Measurements from ENCODE around the gene PLCG1. TPM values are rescaled to one million over a fixed set of nuclear protein-coding genes. Genes with fewer than 3 reads are reported as not detected.

PLCG1 gene
- total RNA-seq, 6 experiments from 2014 or later = 9.5 to 22.6 (median 16.6) TPM

DNA sequence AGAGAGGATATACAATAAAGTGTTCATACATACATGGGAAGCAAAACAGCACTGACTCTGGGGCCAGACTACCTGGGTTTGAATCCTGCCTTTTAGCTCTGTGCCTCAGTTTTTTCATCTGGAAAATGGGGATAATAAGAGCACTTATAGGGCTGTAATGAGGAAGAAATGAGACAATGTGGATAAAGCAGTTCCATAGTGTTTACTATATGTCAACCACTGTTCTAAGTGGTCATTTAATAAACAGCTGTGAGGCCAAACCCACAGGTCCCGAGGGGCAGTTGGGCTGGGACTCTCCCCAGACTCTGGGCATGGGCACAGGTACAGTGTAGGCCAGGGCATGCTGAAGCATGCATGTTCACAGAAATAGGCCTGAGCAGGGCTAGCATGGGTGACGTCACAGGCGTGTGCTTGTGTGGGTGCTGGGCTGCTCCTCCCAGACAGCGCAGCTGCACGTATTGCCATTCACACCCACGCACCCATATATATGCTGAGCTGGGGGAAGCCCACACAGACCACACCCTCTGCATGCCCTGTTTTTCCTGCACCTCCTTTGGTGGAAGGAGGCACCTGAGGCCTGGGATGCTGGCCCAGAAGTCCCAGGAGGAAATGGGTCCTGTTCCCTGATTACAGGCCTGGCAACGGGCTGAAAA is 3.5 kb upstream of the PLCG1 start:
- WGBS (ENCODE audit: insufficient coverage, low coverage, low lambda C conversion rate, missing lambda C conversion rate) = 90% methylated on average over 1 of the region's 7 CpGs
- H3K9me3 ChIP-seq = no peaks in the 10 kb centered on the region
- H3K36me3 ChIP-seq = no peaks in the 10 kb centered on the region
- no peak for TF ChIP-seq POLR2A (IDR thresholded peaks at IDR 0.05)
- TF ChIP-seq, protein P1, sequence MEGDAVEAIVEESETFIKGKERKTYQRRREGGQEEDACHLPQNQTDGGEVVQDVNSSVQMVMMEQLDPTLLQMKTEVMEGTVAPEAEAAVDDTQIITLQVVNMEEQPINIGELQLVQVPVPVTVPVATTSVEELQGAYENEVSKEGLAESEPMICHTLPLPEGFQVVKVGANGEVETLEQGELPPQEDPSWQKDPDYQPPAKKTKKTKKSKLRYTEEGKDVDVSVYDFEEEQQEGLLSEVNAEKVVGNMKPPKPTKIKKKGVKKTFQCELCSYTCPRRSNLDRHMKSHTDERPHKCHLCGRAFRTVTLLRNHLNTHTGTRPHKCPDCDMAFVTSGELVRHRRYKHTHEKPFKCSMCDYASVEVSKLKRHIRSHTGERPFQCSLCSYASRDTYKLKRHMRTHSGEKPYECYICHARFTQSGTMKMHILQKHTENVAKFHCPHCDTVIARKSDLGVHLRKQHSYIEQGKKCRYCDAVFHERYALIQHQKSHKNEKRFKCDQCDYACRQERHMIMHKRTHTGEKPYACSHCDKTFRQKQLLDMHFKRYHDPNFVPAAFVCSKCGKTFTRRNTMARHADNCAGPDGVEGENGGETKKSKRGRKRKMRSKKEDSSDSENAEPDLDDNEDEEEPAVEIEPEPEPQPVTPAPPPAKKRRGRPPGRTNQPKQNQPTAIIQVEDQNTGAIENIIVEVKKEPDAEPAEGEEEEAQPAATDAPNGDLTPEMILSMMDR (IDR thresholded peaks at IDR 0.05) = no peak
- H3K27ac ChIP-seq = no peak overlapping the region
- peaks cover 0 to 14% (median 0%) of the 10 kb centered on the region in 4 donors for H3K4me1 ChIP-seq
- H3K4me3 ChIP-seq = no peak overlapping the region
- intact Hi-C loops (cut with DNase I) = no loop called here
- no peak for ATAC-seq
- DNase-seq = peak in 1 of 3 donors; percentile 35
- no peaks in the 10 kb centered on the region for H3K27me3 ChIP-seq

DNA sequence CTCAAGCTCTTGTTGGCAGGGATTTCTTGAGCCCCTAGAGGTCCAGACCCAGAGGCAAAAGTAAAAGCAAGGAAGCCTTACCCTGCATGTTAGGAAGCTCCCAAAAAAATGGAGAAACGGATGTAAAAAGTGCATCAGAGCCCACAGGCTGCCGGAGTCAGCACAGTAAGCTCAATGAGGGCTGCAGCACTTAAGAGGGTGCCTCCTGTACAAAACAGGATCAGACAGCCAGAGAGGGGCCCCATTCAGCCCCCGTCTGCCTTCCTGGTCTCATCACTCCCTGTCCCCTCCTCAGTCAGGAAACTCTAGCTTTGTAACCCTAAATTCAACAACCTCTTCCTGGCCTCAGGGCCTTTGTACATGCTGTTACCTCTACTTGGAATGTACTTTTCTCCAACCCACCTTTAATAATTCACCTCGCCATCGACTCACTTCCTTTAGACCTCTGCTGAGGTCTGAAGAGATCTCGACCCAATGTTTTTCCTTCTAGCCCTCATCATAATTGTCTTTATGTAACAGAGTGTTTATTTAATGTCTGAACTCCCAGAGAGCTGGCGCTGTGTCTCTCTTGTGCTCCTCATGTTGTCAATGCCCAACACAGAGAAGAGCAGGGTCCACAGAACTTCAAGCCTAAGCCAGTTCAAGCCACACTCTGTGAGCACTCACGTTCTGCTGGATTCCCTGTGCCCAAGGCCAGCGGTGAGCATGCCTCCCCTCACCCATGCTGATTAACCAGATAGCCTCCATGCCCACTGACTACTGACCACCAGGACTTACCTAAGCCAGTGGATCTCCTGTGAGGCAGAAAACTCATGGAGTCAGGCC is 2.8 kb upstream of the PLCG1 start:
- no peaks in the 10 kb centered on the region for H3K36me3 ChIP-seq
- 72% methylated on average over 8 of the region's 9 CpGs for WGBS (ENCODE audit: insufficient coverage, low coverage, low lambda C conversion rate, missing lambda C conversion rate)
- H3K27ac ChIP-seq = no peak overlapping the region
- H3K4me1 ChIP-seq = peaks cover 0 to 14% (median 0%) of the 10 kb centered on the region in 4 donors
- DNase-seq (peak in 1 of 3 donors; percentile 34), ATAC-seq (no peak)
- H3K4me3 ChIP-seq = no peak overlapping the region
- H3K9me3 ChIP-seq = no peaks in the 10 kb centered on the region
- no peak for TF ChIP-seq POLR2A (IDR thresholded peaks at IDR 0.05)
- no peaks in the 10 kb centered on the region for H3K27me3 ChIP-seq
- intact Hi-C loops (cut with DNase I) = no loop called here

DNA sequence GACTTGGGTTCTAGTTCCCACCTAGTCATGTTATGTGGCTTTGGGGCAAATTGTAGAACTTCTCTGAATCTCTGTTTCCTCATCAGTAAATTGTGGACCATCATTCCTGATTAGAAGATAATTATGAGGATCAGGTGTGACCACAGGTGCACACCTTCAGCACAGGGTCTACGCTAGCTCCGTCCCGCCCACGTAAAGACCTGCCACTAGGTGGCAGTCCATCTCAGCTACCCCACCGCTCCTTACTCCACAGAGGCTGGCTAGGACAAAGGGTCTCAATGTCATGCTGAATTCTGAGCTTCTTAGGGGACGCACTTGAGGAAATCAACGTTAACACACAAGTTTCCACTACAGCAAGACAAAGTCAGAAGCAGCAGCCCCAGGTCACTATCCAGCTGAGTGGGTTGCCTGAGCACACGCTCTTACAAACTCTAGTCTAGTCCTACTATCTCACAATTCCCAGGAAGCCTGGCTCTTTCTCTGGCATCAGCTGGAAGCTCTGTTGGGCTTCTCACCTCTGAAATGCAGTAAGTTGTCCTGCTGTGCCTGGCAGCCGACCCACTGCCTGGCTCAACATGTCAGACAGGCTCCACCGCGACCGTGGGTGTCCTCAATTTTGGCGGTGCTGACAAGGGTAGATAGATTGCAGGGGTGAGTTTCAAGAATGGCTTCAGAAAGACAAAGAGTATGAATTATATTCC is 2.0 kb upstream of the PLCG1 start:
- Histone ChIP-seq H3K4me3 (no peak overlapping the region), H3K36me3 (no peaks in the 10 kb centered on the region), H3K4me1 (peaks cover 0 to 14% (median 0%) of the 10 kb centered on the region in 4 donors), H3K9me3 (no peaks in the 10 kb centered on the region), H3K27me3 (no peaks in the 10 kb centered on the region), H3K27ac (no peak overlapping the region)
- no peak for TF ChIP-seq POLR2A (IDR thresholded peaks at IDR 0.05)
- TF ChIP-seq, protein P1 (IDR thresholded peaks at IDR 0.05) = peak; percentile 55 to 86 (median 82)
- intact Hi-C loops (cut with DNase I) = no loop called here
- ATAC-seq = peak; percentile 19 to 48 (median 39)
- DNase-seq = peak in 2 of 3 donors; percentile 47 to 58
- WGBS (ENCODE audit: insufficient coverage, low coverage, low lambda C conversion rate, missing lambda C conversion rate) = 59% methylated on average over 11 of the region's 13 CpGs

DNA sequence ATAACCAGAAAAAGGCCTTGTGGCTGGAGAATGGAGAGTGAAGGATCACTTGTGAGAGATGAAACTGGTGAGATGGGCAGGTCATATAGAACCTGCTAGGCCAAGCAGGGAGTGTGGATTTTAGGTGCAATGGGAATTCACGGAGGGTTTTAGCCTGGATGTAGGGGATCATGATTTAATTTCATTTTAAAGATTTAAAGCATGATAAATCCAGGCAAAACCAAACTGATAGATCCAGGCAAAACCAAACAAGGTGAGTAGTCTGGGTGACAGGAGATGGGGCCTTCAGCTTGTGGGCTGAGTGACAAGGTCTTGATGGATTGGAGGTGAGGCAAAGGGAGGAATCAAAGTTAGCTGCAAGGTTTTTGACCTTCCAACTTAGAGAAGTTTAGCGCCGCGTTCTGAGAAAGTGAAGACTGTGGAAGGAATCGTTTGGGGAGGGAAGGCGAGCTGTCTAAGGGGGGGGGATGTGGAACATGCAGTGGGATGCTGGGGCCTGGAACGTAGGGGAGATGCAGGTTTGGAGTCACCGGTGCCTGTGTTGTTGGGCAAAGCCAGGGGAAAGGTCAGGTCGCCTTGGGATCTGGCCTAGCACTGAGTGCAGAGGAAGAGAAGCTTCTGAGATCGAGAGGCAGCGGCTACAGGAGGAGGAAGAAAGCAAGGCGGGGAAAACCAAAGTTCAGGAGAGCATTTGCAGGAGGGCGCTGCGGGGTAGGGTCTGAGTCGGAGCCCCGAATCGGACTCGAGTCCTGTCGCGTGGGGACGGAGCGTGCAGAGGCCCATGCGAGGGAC is 1.3 kb upstream of the PLCG1 start:
- intact Hi-C loops (cut with DNase I) = no loop called here
- H3K27me3 ChIP-seq = no peaks in the 10 kb centered on the region
- no peaks in the 10 kb centered on the region for H3K36me3 ChIP-seq
- H3K9me3 ChIP-seq = no peaks in the 10 kb centered on the region
- 42% methylated on average over 21 of the region's 23 CpGs for WGBS (ENCODE audit: insufficient coverage, low coverage, low lambda C conversion rate, missing lambda C conversion rate)
- H3K27ac ChIP-seq = peak overlapping the region in 2 of 3 donors; percentile 69 to 90
- peak overlapping the region; percentile 80 to 90 (median 90) for H3K4me3 ChIP-seq
- peaks cover 0 to 14% (median 0%) of the 10 kb centered on the region in 4 donors for H3K4me1 ChIP-seq
- TF ChIP-seq, protein P1 (IDR thresholded peaks at IDR 0.05) = no peak
- TF ChIP-seq POLR2A (IDR thresholded peaks at IDR 0.05) = no peak
- no peak for DNase-seq
- peak in 1 of 4 donors; percentile 1 for ATAC-seq
